ENCODE measurements around the gene ZSCAN2.

The ZSCAN2 gene

DNA sequence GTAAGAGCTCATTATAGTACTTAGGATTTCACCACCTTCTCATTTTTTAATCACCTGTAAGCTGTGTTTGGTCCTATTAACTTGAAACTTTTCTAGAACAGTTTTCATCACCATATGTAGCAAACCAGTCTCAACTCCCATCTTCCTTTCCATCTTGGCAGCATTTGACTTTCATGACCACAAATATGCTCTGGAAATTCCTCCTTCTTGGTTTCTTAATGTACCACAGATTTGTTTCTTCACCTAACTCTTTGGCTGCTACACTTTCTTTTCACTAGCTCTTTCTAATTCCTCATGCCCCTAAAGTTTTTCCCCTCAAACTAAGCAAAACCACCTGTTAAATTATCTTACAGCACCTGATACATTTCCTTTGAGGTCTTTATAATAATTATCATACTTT, 70.4 kb downstream of the ZSCAN2 start:
- no peaks in the 10 kb centered on the region for H3K27me3 ChIP-seq (replicated peaks; ENCODE audit: control insufficient read depth, insufficient read depth, low read length)
- no peak overlapping the region for H3K4me3 ChIP-seq (replicated peaks; ENCODE audit: low read depth, low read length)
- DNase-seq (ENCODE audit: extremely low read depth, insufficient read length) = no peak
- TF ChIP-seq, protein P1, sequence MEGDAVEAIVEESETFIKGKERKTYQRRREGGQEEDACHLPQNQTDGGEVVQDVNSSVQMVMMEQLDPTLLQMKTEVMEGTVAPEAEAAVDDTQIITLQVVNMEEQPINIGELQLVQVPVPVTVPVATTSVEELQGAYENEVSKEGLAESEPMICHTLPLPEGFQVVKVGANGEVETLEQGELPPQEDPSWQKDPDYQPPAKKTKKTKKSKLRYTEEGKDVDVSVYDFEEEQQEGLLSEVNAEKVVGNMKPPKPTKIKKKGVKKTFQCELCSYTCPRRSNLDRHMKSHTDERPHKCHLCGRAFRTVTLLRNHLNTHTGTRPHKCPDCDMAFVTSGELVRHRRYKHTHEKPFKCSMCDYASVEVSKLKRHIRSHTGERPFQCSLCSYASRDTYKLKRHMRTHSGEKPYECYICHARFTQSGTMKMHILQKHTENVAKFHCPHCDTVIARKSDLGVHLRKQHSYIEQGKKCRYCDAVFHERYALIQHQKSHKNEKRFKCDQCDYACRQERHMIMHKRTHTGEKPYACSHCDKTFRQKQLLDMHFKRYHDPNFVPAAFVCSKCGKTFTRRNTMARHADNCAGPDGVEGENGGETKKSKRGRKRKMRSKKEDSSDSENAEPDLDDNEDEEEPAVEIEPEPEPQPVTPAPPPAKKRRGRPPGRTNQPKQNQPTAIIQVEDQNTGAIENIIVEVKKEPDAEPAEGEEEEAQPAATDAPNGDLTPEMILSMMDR (IDR thresholded peaks at IDR 0.05; ENCODE audit: insufficient read depth, low read length, poor library complexity, severe bottlenecking) = no peak
- H3K36me3 ChIP-seq (ENCODE audit: control insufficient read depth, insufficient read depth, low read length) = peaks cover 13% of the 10 kb centered on the region

Measured in GM06990 (cell line).